ENCODE data around the gene TPM1.

Gene TPM1

GRCh38 chr15:63054985-63055384 is 12.4 kb downstream of the TPM1 start:
- DNase-seq (ENCODE audit: low read depth): no peak

GRCh38 chr15:63056829-63057228 is 14.3 kb downstream of the TPM1 start:
- no peak for DNase-seq (ENCODE audit: low read depth)

- DNase-seq (ENCODE audit: low read depth): no peak
These were observed 15.2 kb downstream of the TPM1 start for GRCh38 chr15:63057468-63058345.

GRCh38 chr15:63059075-63059474 is 16.5 kb downstream of the TPM1 start:
- no peak for DNase-seq (ENCODE audit: low read depth)

- DNase-seq (ENCODE audit: low read depth): no peak
These were observed 17.1 kb downstream of the TPM1 start for GRCh38 chr15:63059573-63060216.

- DNase-seq (ENCODE audit: low read depth): no peak
These were observed 18.2 kb downstream of the TPM1 start for GRCh38 chr15:63060699-63061098.

- DNase-seq (ENCODE audit: low read depth): no peak
These were observed 19.4 kb downstream of the TPM1 start for GRCh38 chr15:63061975-63062374.

GRCh38 chr15:63063164-63063756 is 20.7 kb downstream of the TPM1 start:
- no peak for DNase-seq (ENCODE audit: low read depth)

- no peak for DNase-seq (ENCODE audit: low read depth)
These were observed 21.4 kb downstream of the TPM1 start for GRCh38 chr15:63063877-63064409.

- no peak for DNase-seq (ENCODE audit: low read depth)
These were observed 23.0 kb downstream of the TPM1 start for GRCh38 chr15:63065262-63066221.

- no peak for DNase-seq (ENCODE audit: low read depth)
These were observed 23.7 kb downstream of the TPM1 start for GRCh38 chr15:63066272-63066671.

GRCh38 chr15:63067306-63067705 is 24.8 kb downstream of the TPM1 start:
- DNase-seq (ENCODE audit: low read depth): no peak

- no peak for DNase-seq (ENCODE audit: low read depth)
These were observed 25.6 kb downstream of the TPM1 start for GRCh38 chr15:63067976-63068743.

GRCh38 chr15:63069616-63070090 is 27.1 kb downstream of the TPM1 start:
- DNase-seq (ENCODE audit: low read depth): no peak

GRCh38 chr15:63070681-63071129 is 28.2 kb downstream of the TPM1 start:
- no peak for DNase-seq (ENCODE audit: low read depth)

- no peak for DNase-seq (ENCODE audit: low read depth)
These were observed 28.9 kb downstream of the TPM1 start for GRCh38 chr15:63071288-63071909.

GRCh38 chr15:63072023-63072650 is 29.6 kb downstream of the TPM1 start:
- no peak for DNase-seq (ENCODE audit: low read depth)

- no peak for DNase-seq (ENCODE audit: low read depth)
These were observed 30.3 kb downstream of the TPM1 start for GRCh38 chr15:63072809-63073277.

- no peak for DNase-seq (ENCODE audit: low read depth)
These were observed 31.1 kb downstream of the TPM1 start for GRCh38 chr15:63073497-63074172.

Measured in T follicular helper cell (primary cell).